Measurements from ENCODE around the gene MAGI2.

MAGI2 gene

GRCh38 chr7:78567836-78568235 is 885.6 kb downstream of the MAGI2 start:
- peaks cover 42% of the 10 kb centered on the region for H3K4me1 ChIP-seq (ENCODE audit: control insufficient read depth, low read depth, low read length)
- H3K9me3 ChIP-seq (ENCODE audit: control insufficient read depth, low read depth, low read length): no peaks in the 10 kb centered on the region
- H3K9ac ChIP-seq (ENCODE audit: low read length): no peak overlapping the region
- no peak overlapping the region for H3K27ac ChIP-seq (ENCODE audit: low read length)
- H3K36me3 ChIP-seq (ENCODE audit: control insufficient read depth, low read depth, low read length): no peaks in the 10 kb centered on the region
- H3K4me3 ChIP-seq (ENCODE audit: low read length): no peak overlapping the region
- no peaks in the 10 kb centered on the region for H3K27me3 ChIP-seq (ENCODE audit: control insufficient read depth, insufficient read depth, low read length)

DNA sequence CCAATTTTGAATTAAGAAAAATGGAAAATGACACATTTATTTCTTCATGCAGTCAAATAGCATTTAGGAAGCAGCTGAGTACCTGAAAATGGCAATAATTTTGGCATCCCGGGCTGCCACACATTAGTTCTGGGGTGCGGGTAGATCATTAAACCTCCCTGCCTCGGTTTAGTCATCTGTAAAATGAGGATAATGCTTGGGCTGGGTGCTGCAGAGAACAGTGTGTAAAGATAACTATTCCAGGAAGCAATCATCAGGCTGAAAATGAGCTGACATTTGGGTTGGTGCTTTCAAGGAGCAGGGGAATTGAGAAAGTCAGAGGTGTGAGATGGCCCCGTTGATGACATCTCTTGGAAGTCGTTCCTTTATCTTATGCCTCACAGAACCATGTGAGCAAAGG is 887.7 kb downstream of the MAGI2 start:
- Histone ChIP-seq H3K27ac (ENCODE audit: low read length) (no peak overlapping the region), H3K9ac (ENCODE audit: low read length) (no peak overlapping the region), H3K27me3 (ENCODE audit: control insufficient read depth, insufficient read depth, low read length) (no peaks in the 10 kb centered on the region), H3K4me1 (ENCODE audit: control insufficient read depth, low read depth, low read length) (peaks cover 46% of the 10 kb centered on the region), H3K36me3 (ENCODE audit: control insufficient read depth, low read depth, low read length) (no peaks in the 10 kb centered on the region), H3K9me3 (ENCODE audit: control insufficient read depth, low read depth, low read length) (no peaks in the 10 kb centered on the region), H3K4me3 (ENCODE audit: low read length) (no peak overlapping the region)

GRCh38 chr7:78563191-78563590 is 890.3 kb downstream of the MAGI2 start:
- H3K4me3 ChIP-seq (ENCODE audit: low read length): peak overlapping the region; percentile 4
- H3K27ac ChIP-seq (ENCODE audit: low read length): peak overlapping the region; percentile 43
- H3K9ac ChIP-seq (ENCODE audit: low read length): peak overlapping the region; percentile 14

DNA sequence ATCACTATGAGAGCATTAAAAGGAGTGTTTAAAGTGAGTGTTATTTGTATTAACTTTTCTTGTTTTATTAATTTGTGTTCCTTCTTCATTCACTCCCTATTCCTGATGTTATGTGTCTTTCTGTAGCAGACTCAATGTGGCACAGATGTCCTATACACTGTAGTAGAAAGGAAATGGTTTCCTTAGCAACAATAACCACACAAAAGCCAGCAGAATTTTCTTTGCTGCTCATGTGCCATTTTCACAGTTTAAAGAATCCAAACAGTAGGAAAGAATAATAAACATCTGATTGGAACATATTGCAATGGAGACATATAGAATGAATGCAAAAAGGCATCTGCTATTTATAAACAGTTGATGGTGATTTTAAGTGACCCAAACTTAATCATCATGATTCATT is 891.3 kb downstream of the MAGI2 start:
- no peak overlapping the region for H3K27ac ChIP-seq (ENCODE audit: low read length)

More at GRCh38 chr7:78563191-78563590, 890.3 kb downstream of the MAGI2 start:
- H3K36me3 ChIP-seq (ENCODE audit: control insufficient read depth, low read depth, low read length): no peaks in the 10 kb centered on the region
- no peaks in the 10 kb centered on the region for H3K27me3 ChIP-seq (ENCODE audit: control insufficient read depth, insufficient read depth, low read length)
- no peaks in the 10 kb centered on the region for H3K9me3 ChIP-seq (ENCODE audit: control insufficient read depth, low read depth, low read length)
- H3K4me1 ChIP-seq (ENCODE audit: control insufficient read depth, low read depth, low read length): peaks cover 51% of the 10 kb centered on the region

DNA sequence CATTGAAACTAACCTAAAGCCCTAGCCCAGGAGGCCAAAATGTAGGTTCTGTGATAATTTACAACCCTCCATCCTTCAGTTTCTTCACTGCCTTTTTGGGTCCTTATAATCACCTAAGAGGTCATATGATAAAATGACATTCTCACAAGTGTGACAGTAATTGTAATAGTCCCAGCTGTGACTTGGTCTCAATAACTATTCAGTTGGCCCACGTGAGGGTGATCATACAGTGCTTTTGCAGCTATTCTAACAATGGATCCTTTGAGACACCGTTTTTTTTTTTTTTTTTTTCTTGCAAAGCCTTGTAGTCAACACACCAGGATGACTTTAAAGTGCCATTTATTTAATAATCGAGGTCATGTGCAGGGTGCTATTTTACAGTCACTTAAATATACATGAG is 894.9 kb downstream of the MAGI2 start:
- Histone ChIP-seq H3K4me3 (ENCODE audit: low read length) (no peak overlapping the region), H3K9ac (ENCODE audit: low read length) (no peak overlapping the region), H3K27ac (ENCODE audit: low read length) (no peak overlapping the region), H3K9me3 (ENCODE audit: control insufficient read depth, low read depth, low read length) (no peaks in the 10 kb centered on the region), H3K36me3 (ENCODE audit: control insufficient read depth, low read depth, low read length) (no peaks in the 10 kb centered on the region), H3K27me3 (ENCODE audit: control insufficient read depth, insufficient read depth, low read length) (no peaks in the 10 kb centered on the region), H3K4me1 (ENCODE audit: control insufficient read depth, low read depth, low read length) (peaks cover 33% of the 10 kb centered on the region)

More for the DNA sequence above, 891.3 kb downstream of the MAGI2 start:
- H3K9ac ChIP-seq (ENCODE audit: low read length): no peak overlapping the region
- H3K9me3 ChIP-seq (ENCODE audit: control insufficient read depth, low read depth, low read length): no peaks in the 10 kb centered on the region
- H3K36me3 ChIP-seq (ENCODE audit: control insufficient read depth, low read depth, low read length): no peaks in the 10 kb centered on the region
- peaks cover 41% of the 10 kb centered on the region for H3K4me1 ChIP-seq (ENCODE audit: control insufficient read depth, low read depth, low read length)
- no peaks in the 10 kb centered on the region for H3K27me3 ChIP-seq (ENCODE audit: control insufficient read depth, insufficient read depth, low read length)
- H3K4me3 ChIP-seq (ENCODE audit: low read length): no peak overlapping the region

- Histone ChIP-seq H3K27me3 (ENCODE audit: control insufficient read depth, insufficient read depth, low read length) (no peaks in the 10 kb centered on the region), H3K36me3 (ENCODE audit: control insufficient read depth, low read depth, low read length) (no peaks in the 10 kb centered on the region), H3K4me1 (ENCODE audit: control insufficient read depth, low read depth, low read length) (no peaks in the 10 kb centered on the region), H3K4me3 (ENCODE audit: low read length) (no peak overlapping the region), H3K9me3 (ENCODE audit: control insufficient read depth, low read depth, low read length) (no peaks in the 10 kb centered on the region), H3K9ac (ENCODE audit: low read length) (no peak overlapping the region), H3K27ac (ENCODE audit: low read length) (no peak overlapping the region)
These were observed 909.5 kb downstream of the MAGI2 start for GRCh38 chr7:78543976-78544375.

- H3K36me3 ChIP-seq (ENCODE audit: control insufficient read depth, low read depth, low read length): no peaks in the 10 kb centered on the region
- H3K27ac ChIP-seq (ENCODE audit: low read length): no peak overlapping the region
These were observed 910.5 kb downstream of the MAGI2 start for GRCh38 chr7:78542981-78543380.

DNA sequence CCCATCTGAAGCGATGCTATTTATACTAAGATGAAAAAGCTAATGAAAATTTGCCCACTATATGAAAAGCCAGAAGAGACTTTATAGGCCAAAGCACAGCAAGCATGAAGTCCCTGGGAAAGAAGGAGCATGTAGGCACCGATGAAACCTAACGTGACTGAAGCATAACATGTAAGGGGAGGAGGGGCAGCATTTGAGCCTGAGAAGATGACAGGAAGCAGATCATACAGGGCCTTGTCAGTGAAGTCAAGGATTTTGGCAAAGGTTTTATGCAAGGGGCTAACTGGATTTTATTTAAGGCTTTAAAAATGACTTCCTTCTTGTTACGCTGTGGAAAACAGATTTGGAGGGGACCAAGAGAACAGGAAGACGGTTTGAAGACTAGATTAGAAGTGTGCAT is 910.9 kb downstream of the MAGI2 start:
- Histone ChIP-seq H3K4me1 (ENCODE audit: control insufficient read depth, low read depth, low read length) (no peaks in the 10 kb centered on the region), H3K4me3 (ENCODE audit: low read length) (no peak overlapping the region), H3K9ac (ENCODE audit: low read length) (no peak overlapping the region), H3K27me3 (ENCODE audit: control insufficient read depth, insufficient read depth, low read length) (no peaks in the 10 kb centered on the region), H3K27ac (ENCODE audit: low read length) (no peak overlapping the region), H3K9me3 (ENCODE audit: control insufficient read depth, low read depth, low read length) (no peaks in the 10 kb centered on the region), H3K36me3 (ENCODE audit: control insufficient read depth, low read depth, low read length) (no peaks in the 10 kb centered on the region)

More at GRCh38 chr7:78542981-78543380, 910.5 kb downstream of the MAGI2 start:
- no peaks in the 10 kb centered on the region for H3K27me3 ChIP-seq (ENCODE audit: control insufficient read depth, insufficient read depth, low read length)
- no peak overlapping the region for H3K4me3 ChIP-seq (ENCODE audit: low read length)
- H3K9me3 ChIP-seq (ENCODE audit: control insufficient read depth, low read depth, low read length): no peaks in the 10 kb centered on the region
- no peak overlapping the region for H3K9ac ChIP-seq (ENCODE audit: low read length)
- H3K4me1 ChIP-seq (ENCODE audit: control insufficient read depth, low read depth, low read length): no peaks in the 10 kb centered on the region

- Histone ChIP-seq H3K9ac (ENCODE audit: low read length) (no peak overlapping the region), H3K27me3 (ENCODE audit: control insufficient read depth, insufficient read depth, low read length) (no peaks in the 10 kb centered on the region), H3K4me1 (ENCODE audit: control insufficient read depth, low read depth, low read length) (no peaks in the 10 kb centered on the region), H3K27ac (ENCODE audit: low read length) (no peak overlapping the region), H3K4me3 (ENCODE audit: low read length) (no peak overlapping the region), H3K36me3 (ENCODE audit: control insufficient read depth, low read depth, low read length) (no peaks in the 10 kb centered on the region), H3K9me3 (ENCODE audit: control insufficient read depth, low read depth, low read length) (no peaks in the 10 kb centered on the region)
These were observed 913.6 kb downstream of the MAGI2 start for GRCh38 chr7:78539825-78540224.

- Histone ChIP-seq H3K36me3 (ENCODE audit: control insufficient read depth, low read depth, low read length) (no peaks in the 10 kb centered on the region), H3K4me3 (ENCODE audit: low read length) (no peak overlapping the region), H3K9ac (ENCODE audit: low read length) (no peak overlapping the region), H3K27me3 (ENCODE audit: control insufficient read depth, insufficient read depth, low read length) (no peaks in the 10 kb centered on the region), H3K4me1 (ENCODE audit: control insufficient read depth, low read depth, low read length) (peaks cover 1% of the 10 kb centered on the region), H3K27ac (ENCODE audit: low read length) (no peak overlapping the region), H3K9me3 (ENCODE audit: control insufficient read depth, low read depth, low read length) (no peaks in the 10 kb centered on the region)
These were observed 917.8 kb downstream of the MAGI2 start for GRCh38 chr7:78535655-78536054.

DNA sequence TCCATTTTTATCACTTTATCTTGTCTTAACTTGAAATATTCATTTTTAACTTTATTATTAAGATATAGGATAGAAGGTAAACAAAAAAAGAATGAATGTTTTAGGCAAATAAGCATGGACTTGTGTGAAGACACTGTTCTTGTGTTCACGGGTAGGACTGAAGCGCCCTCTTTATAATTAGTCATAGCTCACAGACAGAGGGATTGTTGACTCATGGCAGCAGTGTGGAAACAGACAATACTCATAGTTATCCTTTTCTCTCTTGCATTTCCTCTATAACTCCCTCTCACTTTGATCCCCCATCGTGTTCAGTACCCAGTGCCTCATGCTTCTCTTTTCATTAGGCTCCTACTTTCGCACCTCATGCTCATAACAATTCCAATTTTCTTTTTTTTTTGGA is 923.1 kb downstream of the MAGI2 start:
- Histone ChIP-seq H3K9me3 (ENCODE audit: control insufficient read depth, low read depth, low read length) (no peaks in the 10 kb centered on the region), H3K4me1 (ENCODE audit: control insufficient read depth, low read depth, low read length) (peaks cover 22% of the 10 kb centered on the region), H3K36me3 (ENCODE audit: control insufficient read depth, low read depth, low read length) (no peaks in the 10 kb centered on the region), H3K4me3 (ENCODE audit: low read length) (no peak overlapping the region), H3K9ac (ENCODE audit: low read length) (no peak overlapping the region), H3K27ac (ENCODE audit: low read length) (no peak overlapping the region), H3K27me3 (ENCODE audit: control insufficient read depth, insufficient read depth, low read length) (no peaks in the 10 kb centered on the region)

- Histone ChIP-seq H3K27me3 (ENCODE audit: control insufficient read depth, insufficient read depth, low read length) (no peaks in the 10 kb centered on the region), H3K4me3 (ENCODE audit: low read length) (peak overlapping the region; percentile 13), H3K9ac (ENCODE audit: low read length) (no peak overlapping the region), H3K4me1 (ENCODE audit: control insufficient read depth, low read depth, low read length) (peaks cover 22% of the 10 kb centered on the region), H3K36me3 (ENCODE audit: control insufficient read depth, low read depth, low read length) (no peaks in the 10 kb centered on the region), H3K27ac (ENCODE audit: low read length) (peak overlapping the region; percentile 59), H3K9me3 (ENCODE audit: control insufficient read depth, low read depth, low read length) (no peaks in the 10 kb centered on the region)
These were observed 924.1 kb downstream of the MAGI2 start for GRCh38 chr7:78529392-78529791.

Measured in iPS-18a (cell line).